Activated T-cell treated with anti-CD3 and anti-CD28 coated beads for 24 hours (primary cell): ENCODE data around the gene ANKIB1.
"Not testable (repeated sequence)": the region's sequence is repeated elsewhere in the genome, so short reads cannot be mapped to it uniquely, and the experiment has no call there.

ENCODE experiments used
- DNase-seq: peaks from one replicate; pipeline ENCODE4 v3.0.0-alpha.2; 2020; ENCODE audit warnings: low read depth

ANKIB1 gene

DNA sequence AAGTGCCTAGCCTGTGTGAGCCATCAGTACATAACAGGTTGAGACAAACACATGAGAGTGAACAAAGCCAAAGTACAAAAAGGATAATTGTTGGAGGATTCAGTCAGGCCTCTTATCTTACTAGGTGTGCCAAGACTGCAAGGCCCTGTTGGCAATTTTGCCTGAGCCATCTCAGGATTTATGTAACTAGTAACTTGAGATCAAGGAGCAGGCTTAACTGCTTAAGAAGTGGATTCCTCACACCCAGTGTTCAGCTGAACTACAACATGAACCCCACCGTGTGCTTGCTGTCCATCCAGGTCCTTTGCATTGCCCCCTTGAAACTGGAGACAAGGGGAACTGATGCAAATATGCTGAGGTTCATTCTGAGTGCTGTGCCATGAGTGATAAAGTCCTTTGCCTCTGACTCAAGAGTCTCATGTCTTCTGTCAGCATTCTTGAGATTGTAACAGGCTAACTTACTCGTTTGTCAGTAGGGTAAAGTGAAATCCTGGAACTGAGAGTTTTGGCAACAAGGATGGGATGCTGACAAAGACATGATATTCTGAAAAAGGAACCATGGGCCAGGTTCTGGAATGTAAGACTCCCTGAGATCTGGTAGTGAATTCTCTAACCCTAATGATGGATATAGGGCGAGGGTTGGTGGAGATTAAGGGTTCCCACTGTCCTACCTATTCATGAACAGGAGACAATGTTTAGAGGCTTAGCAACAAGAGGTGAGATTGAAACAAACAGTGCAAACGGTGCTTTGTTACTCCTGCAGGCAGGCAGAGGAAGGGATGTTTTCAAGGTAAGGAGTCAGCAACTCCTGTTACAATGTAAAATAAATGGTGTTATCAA, 157.4 kb downstream of the ANKIB1 start:
- no peak for DNase-seq

GRCh38 chr7:92403760-92404074, 157.9 kb downstream of the ANKIB1 start:
- DNase-seq: no peak

DNA sequence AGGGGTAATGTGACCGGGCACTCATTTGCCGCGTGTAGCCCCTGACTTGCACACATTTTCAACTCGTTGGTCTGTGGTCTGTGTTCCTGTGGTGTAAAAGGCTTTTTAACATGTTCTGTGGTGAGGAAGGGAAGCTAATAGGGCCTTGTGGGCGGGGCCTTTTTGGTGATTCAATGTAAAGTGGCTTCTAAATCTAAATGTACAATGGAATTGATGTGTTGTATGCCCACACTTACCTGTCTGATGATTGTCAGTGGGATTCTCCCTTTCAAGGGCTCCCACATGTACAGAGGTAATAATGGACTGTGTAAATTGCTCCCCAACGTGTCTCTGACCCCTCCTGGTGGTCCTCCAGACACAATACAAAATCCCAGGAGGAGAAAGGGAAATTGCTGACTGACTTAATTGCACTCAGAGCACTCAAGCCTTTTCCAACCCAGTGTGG, 158.4 kb downstream of the ANKIB1 start:
- no peak for DNase-seq

GRCh38 chr7:92409357-92409756, 163.6 kb downstream of the ANKIB1 start:
- DNase-seq: no peak

DNA sequence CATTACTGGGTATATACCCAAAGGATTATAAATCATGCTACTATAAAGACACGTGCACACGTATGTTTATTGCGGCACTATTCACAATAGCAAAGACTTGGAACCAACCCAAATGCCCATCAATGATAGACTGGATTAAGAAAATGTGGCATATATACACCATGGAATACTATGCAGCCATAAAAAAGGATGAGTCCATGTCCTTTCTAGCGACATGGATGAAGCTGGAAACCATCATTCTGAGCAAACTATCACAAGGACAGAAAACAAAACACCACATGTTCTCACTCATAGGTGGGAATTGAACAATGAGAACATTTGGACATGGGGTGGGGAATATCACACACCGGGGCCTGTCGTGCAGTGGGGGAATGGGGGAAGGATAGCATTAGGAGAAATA, 164.4 kb downstream of the ANKIB1 start:
- DNase-seq: not testable (repeated sequence)

- DNase-seq: no peak
Measured at GRCh38 chr7:92412745-92413144, 167.0 kb downstream of the ANKIB1 start.

- DNase-seq: no peak
Measured at GRCh38 chr7:92413550-92413949, 167.8 kb downstream of the ANKIB1 start.

DNA sequence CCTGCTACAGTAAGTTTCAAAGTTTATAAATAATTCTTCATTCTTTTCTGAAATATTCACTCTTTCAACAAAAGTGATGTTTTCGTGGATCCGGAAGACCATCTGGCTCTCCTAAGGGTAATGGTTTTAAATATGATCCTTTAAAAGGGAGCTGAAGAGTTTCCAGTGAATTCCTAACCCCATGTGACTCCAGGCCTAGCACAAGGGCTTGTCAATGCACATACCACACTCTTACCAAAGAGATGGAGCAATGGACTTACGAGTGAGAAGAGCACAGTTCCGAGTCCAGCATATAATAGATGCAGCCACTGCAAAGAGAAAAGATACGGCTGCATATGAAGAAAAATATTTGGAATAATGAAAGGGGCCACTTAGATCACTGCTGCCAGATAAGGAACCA, 169.5 kb downstream of the ANKIB1 start:
- no peak for DNase-seq

DNA sequence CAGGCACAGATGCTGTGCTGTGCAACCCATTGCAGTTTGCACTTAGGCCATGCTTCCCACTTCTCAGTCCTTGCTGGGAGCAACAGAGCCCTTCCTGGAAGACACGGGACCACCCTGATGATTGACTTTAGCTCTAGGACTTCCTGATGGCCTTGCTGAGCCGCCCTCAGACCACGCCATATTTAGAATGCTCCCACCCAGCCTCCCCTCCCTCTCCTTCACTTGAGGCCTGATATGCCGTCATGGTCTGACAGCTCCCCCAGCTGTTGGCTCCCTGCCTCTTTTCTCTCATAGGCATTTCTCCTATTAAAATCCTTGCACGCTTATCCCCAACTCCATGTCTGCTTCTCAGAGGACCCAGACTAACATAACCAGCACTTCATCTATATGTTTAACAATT, 172.1 kb downstream of the ANKIB1 start:
- DNase-seq: no peak

- DNase-seq: no peak
Measured at GRCh38 chr7:92421676-92422435, 176.1 kb downstream of the ANKIB1 start.

GRCh38 chr7:92422926-92423325, 177.2 kb downstream of the ANKIB1 start:
- no peak for DNase-seq

- no peak for DNase-seq
Measured at GRCh38 chr7:92423710-92424131, 177.9 kb downstream of the ANKIB1 start.

DNA sequence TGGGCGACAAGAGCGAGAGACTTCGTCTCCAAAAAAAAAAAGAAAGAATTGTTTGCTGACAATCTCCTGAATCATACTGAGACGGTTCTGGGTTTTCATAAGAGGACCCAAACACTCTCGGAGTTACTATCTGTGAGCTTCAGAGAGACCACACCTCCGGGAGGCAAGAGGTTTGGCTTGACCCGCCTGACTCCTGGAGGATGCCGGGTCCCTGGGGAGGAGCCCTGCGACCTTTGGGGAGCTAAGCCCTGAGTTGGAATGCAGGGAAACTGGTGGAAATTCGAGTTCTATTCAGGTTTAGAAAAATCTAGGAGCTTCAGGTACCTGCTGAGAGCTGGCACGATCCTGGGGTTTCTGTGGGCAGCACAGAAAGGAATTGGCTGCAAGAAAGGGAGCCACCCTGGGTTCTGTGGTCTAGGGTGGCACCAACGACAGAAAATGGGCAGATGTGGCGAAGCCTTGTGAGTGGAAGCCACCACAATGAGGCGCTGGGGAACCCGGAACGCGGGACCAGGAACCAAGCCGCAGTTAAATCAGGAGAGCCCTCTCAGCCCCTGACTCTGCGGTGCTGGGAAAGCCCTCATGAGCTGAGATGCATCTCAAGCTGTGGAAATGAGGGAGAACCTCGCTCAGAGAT, 179.7 kb downstream of the ANKIB1 start:
- no peak for DNase-seq

DNA sequence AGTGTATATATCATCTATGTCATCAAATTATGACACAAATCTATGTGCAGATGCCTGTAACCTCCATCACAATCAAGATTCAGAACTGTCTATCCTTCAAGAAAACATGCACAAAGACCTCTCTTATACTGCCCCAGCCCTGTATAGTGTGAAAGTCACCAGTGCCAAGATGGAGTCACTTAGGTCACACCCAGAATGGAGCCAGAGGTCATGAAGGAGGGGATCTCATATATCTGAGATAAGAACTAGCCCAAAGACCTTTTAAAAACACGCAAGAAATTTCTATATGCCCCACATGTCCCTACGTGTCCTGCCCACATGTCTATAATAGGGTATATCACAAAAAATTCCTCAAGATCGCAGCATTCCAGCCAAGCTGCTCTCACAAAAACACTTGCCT, 181.4 kb downstream of the ANKIB1 start:
- no peak for DNase-seq

DNA sequence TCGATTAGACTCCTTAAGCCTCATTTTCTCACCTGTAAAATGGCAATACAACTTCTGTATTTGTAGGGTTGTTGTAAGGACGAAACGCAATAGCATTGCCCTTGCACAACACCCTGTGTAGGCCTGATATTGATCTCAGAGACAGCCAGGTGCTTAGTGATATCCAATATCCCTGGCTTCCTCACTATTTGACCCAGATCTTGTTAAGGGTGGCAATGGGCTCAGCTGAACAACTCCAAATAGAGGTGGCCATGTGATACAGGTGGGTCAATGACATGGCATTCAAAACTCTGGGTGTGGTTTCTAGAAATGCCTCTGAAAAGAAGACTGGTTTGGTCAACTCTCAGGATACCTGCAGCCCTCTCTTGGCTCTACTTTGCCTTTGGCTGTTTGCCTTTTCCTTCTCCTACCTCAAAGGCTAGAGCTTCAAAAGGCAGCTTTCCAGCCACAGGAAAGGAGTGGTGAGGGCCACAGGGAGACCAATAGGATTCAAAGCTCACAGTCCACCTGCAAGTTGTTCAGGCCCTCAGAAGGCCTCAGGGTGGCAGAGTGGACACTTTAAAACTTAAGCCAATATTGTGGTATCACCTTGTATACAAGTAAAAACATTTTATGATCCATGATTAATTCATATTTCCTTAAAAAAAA, 186.6 kb downstream of the ANKIB1 start:
- no peak for DNase-seq

DNA sequence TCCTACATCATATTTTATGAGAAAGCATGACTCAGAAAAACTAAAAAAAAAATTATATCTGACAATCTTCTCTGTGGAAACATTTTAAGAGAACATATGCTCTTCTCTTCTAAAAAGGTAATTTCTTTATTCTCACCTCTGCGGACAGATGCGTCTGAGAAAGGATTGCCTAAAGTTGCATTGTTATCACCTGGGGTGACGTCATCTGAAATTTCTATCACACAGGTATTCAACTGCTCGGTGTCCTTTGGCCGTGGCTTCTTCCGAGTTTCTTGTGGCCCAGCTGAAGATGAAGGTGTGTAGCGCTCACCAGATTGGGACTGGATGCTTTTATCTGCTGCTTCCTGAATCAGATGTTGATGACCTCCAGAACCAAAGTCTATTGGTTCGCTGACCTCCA, 187.2 kb downstream of the ANKIB1 start:
- no peak for DNase-seq

GRCh38 chr7:92435542-92435941, 189.8 kb downstream of the ANKIB1 start:
- no peak for DNase-seq

- DNase-seq: no peak
Measured at GRCh38 chr7:92436612-92437445, 191.1 kb downstream of the ANKIB1 start.

- DNase-seq: no peak
Measured at GRCh38 chr7:92437956-92438491, 192.2 kb downstream of the ANKIB1 start.

DNA sequence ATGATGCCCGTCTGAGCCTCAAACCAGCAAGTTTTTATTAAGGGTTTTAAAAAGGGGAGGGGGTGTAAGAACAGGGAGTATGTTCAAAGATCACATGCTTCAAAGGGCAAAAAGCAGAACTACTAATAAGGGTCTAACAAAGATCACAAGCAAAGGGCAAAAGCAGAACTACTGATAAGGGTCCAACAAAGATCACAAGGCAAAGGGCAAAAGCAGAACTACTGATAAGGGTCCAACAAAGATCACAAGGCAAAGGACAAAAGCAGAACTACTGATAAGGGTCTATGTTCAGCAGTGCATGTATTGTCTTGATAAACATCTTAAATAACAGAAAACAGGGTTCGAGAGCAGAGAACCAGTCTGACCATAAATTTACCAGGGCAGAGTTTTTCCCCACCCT, 196.9 kb downstream of the ANKIB1 start:
- DNase-seq: not testable (repeated sequence)

DNA sequence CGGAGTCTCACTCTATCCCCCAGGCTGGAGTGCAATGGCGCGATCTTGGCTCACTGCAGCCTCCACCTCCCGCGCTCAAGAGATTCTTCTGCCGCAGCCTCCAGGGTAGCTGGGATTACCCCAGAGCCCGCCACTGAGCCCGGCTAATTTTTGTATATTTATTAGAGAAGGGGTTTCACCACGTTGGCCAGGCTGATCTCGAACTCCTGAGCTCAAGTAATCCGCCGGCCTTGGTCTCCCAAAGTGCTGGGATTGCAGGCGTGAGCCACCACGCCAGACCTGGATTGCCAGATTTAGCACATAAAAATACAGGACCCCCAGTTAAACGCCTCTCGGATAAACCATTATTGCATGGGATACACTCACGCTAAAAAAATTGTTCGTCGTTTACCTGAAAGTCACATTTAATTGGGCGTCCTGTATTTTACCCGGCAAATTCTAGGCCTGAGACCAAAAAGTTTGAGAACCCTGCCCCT, 201.1 kb downstream of the ANKIB1 start:
- DNase-seq: no peak
